GM10248 (cell line): ENCODE measurements around the gene C10orf90.
A peak's percentile ranks its signal among the peaks of the same experiment; 100 is the strongest.

ENCODE experiments used
- CTCF ChIA-PET: fragments of 300-600 bp; sonication (Branson Sonifier 250); formaldehyde crosslinking; extraction: SDS; loops from one replicate; lab custom pipeline; 2021; ENCODE audit warnings: antibody characterized with exemption; lab: Yijun Ruan, JAX
- POLR2A ChIA-PET: fragments of 350-650 bp; sonication (Branson Sonifier 250); formaldehyde crosslinking; extraction: SDS; loops from one replicate; lab custom pipeline; 2020; ENCODE audit warnings: antibody characterized with exemption; lab: Yijun Ruan, JAX
- DNase-seq: peaks from one replicate; pipeline ENCODE4 v3.0.0; 2012; ENCODE audit errors: extremely low spot score
- TF ChIP-seq, protein P1 (sequence below): IDR thresholded peaks from 2 replicates; pipeline ENCODE4 v1.5.1; 2012; ENCODE audit warnings: mild to moderate bottlenecking, low read depth; ENCODE audit errors: extremely low read depth, missing control alignments, control extremely low read depth

C10orf90 gene

DNA sequence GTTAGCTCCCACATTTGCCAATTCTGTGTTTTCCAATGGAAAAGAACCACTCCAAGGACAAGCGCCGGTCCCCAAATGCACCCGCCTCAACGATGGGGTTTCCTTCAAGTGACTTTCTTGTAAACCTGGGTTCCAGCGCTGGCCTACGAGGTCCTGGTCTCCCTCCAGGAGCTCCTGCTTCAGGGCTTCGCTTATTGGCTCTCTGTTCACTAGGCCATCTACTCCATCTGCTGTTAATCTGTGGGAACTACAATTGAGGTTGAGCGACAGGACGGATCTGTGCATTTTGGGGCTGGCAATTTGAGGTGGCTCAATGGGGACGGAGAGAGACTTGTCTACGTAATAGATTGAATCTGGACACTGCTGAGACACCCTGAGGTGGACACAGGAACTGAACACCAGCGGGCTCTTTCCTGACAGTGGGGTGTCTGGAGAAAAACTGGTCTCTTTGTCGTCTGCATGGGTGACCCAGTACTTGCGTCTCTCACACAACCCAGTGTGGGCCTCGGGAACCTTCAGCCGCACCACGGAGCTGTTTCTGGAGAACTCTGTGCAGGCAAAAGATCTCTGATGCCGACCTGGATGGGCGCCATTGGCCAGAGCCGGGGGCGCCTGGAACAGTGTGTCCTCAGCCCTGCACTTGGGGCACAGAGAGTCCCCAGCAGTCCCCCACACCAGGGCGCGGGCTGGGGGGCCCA, 166.3 kb downstream of the C10orf90 start:
- ChIA-PET POLR2A (no interaction called here), CTCF (interaction anchor here (0.7 to 2.1 kb wide), 8 partner anchors 9 to 569 kb away, joined by 3 to 13 read pairs (median 4); no protein-coding TSS in a partner anchor)
- DNase-seq, result peak; percentile 41
- TF ChIP-seq, protein P1, sequence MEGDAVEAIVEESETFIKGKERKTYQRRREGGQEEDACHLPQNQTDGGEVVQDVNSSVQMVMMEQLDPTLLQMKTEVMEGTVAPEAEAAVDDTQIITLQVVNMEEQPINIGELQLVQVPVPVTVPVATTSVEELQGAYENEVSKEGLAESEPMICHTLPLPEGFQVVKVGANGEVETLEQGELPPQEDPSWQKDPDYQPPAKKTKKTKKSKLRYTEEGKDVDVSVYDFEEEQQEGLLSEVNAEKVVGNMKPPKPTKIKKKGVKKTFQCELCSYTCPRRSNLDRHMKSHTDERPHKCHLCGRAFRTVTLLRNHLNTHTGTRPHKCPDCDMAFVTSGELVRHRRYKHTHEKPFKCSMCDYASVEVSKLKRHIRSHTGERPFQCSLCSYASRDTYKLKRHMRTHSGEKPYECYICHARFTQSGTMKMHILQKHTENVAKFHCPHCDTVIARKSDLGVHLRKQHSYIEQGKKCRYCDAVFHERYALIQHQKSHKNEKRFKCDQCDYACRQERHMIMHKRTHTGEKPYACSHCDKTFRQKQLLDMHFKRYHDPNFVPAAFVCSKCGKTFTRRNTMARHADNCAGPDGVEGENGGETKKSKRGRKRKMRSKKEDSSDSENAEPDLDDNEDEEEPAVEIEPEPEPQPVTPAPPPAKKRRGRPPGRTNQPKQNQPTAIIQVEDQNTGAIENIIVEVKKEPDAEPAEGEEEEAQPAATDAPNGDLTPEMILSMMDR, result peak; percentile 37

GRCh38 chr10:126503392-126504062, 167.0 kb downstream of the C10orf90 start:
- DNase-seq, result no peak
- POLR2A ChIA-PET, result no interaction called here
- CTCF ChIA-PET, result interaction anchor here (0.7 to 2.1 kb wide), 8 partner anchors 10 to 569 kb away, joined by 3 to 13 read pairs (median 4); no protein-coding TSS in a partner anchor
- TF ChIP-seq, protein P1, result no peak

DNA sequence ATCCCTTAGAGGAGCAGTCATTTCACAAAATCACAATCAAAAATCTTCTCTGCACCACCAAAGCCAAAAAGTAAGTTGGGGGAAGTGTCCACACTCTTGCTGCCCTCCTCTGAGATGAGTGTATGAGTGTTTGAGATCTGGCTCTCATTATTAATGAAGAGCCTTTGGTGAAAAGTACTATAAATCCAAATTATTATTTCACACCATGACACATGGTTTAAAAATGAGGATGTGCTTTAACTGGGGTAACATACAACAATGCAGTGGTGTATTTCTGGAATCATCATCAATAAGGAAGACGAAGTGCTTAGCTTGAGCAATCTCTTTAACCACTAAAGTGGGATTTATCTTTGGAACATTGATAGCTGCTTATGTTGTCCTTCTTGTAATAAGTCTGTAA, 168.1 kb downstream of the C10orf90 start:
- POLR2A ChIA-PET, result no interaction called here
- TF ChIP-seq, protein P1, result no peak
- CTCF ChIA-PET, result interaction anchor here (0.7 to 2.0 kb wide), 2 partner anchors 11 to 508 kb away, joined by 3 to 11 read pairs; no protein-coding TSS in a partner anchor
- no peak for DNase-seq

GRCh38 chr10:126501828-126502227, 168.7 kb downstream of the C10orf90 start:
- TF ChIP-seq, protein P1, result no peak
- POLR2A ChIA-PET, result no interaction called here
- DNase-seq, result no peak
- CTCF ChIA-PET, result no interaction called here

- ChIA-PET CTCF (no interaction called here), POLR2A (no interaction called here)
- no peak for DNase-seq
- TF ChIP-seq, protein P1, result no peak
These were observed 169.6 kb downstream of the C10orf90 start for GRCh38 chr10:126500866-126501265.

GRCh38 chr10:126500185-126500584, 170.3 kb downstream of the C10orf90 start:
- POLR2A ChIA-PET, result no interaction called here
- TF ChIP-seq, protein P1, result no peak
- CTCF ChIA-PET, result no interaction called here
- DNase-seq, result no peak
